Thyroid gland (tissue), 4 donors: Measurements from ENCODE around the gene RUSC2. TPM values are rescaled to one million over a fixed set of nuclear protein-coding genes. Genes with fewer than 3 reads are reported as not detected.
A peak's percentile ranks its signal among the peaks of the same experiment; 100 is the strongest.
"Not testable (repeated sequence)": the region's sequence is repeated elsewhere in the genome, so short reads cannot be mapped to it uniquely, and the experiment has no call there.

Source experiments
- DNase-seq, 2 donors: peaks; one replicate each; pipeline ENCODE4 v3.0.0-alpha.2; 2019
- H3K27ac ChIP-seq, 3 donors: fragments of 200-600 bp; sonication (generic); 1 replicate in 2 of 3; 2 replicates in 1 of 3; pipeline ENCODE4 v1.5.1; 2016 to 2019; ENCODE audit warnings: mild to moderate bottlenecking in 1 of 3, moderate library complexity in 1 of 3
- H3K27me3 ChIP-seq: fragments of 200-600 bp; sonication (generic); one replicate; pipeline ENCODE4 v1.5.1; 2019
- H3K36me3 ChIP-seq, 2 donors: fragments of 200-600 bp; sonication (generic); one replicate each; pipeline ENCODE4 v1.5.1; 2016 to 2019
- H3K4me1 ChIP-seq, 2 donors: fragments of 200-600 bp; sonication (generic); one replicate each; pipeline ENCODE4 v1.5.1; 2017 to 2019
- H3K4me3 ChIP-seq, 3 donors: fragments of 200-600 bp; sonication (generic); replicated peaks in 1 of 3; 1 replicate in 2 of 3; 2 replicates in 1 of 3; pipeline ENCODE4 v1.5.1; 2016; ENCODE audit warnings: mild to moderate bottlenecking in 1 of 3
- H3K9me3 ChIP-seq: fragments of 200-600 bp; sonication (generic); one replicate; pipeline ENCODE4 v1.5.1; 2017
- CTCF ChIP-seq, 6 experiments: fragments of 200-600 bp in 3 of 6; fragments of 450-650 bp in 3 of 6; sonication (generic) in 3 of 6; IDR thresholded peaks; one replicate each; pipeline ENCODE4 v1.5.1; 2016 to 2019; ENCODE audit warnings: antibody characterized with exemption in 6 of 6, mild to moderate bottlenecking in 2 of 6, inconsistent platforms in 1 of 6, moderate library complexity in 1 of 6
- POLR2A ChIP-seq, 2 donors: fragments of 450-650 bp; IDR thresholded peaks; one replicate each; pipeline ENCODE4 v1.6.1; 2017; ENCODE audit warnings: antibody characterized with exemption in 2 of 2, mild to moderate bottlenecking in 2 of 2, moderate library complexity in 1 of 2
- WGBS, 2 donors: methylation state at CpG; one replicate each; pipeline ENCODE4 v1.1.5; 2017; 5-methylcytosine and 5-hydroxymethylcytosine counted together
- intact Hi-C: fragments of 100-400 bp; cut with DNase I; formaldehyde crosslinking; loops from one replicate; pipeline ENCODE4 v1.15.1; 2023
- total RNA-seq, 4 donors: library from RNA; depleted of rRNA; stranded (reverse); fragments of >200 nt; gene quantifications; one replicate each; pipeline ENCODE4 v1.2.3, GENCODE V29; 2016

Gene RUSC2
- total RNA-seq, 4 donors from 2014 or later, result 15.2 to 28.2 (median 26.4) TPM

- H3K27ac ChIP-seq, H3K27me3 ChIP-seq, H3K4me1 ChIP-seq, H3K9me3 ChIP-seq, H3K36me3 ChIP-seq, H3K4me3 ChIP-seq: not testable (repeated sequence)
- peak; percentile 65 to 71 for DNase-seq
- intact Hi-C loops, result loop anchor here (5.0 to 10.0 kb wide), 2 partner anchors 360 to 573 kb away; partner anchors contain the start of gene ATOSB
- TF ChIP-seq CTCF (IDR thresholded peaks at IDR 0.05), result peak; percentile 44 to 94 (median 86)
- 22 to 29% methylated on average over 5 of the region's 5 CpGs for WGBS, 2 donors
Observed at GRCh38 chr9:35477211-35477855, 12.6 kb upstream of the RUSC2 start.

GRCh38 chr9:35478871-35479270 lies 11.0 kb upstream of the RUSC2 start:
- Histone ChIP-seq H3K9me3 (no peaks in the 10 kb centered on the region), H3K27ac (no peak overlapping the region), H3K4me1 (no peaks in the 10 kb centered on the region), H3K27me3 (no peaks in the 10 kb centered on the region), H3K4me3 (no peak overlapping the region), H3K36me3 (no peaks in the 10 kb centered on the region)
- intact Hi-C loops, result loop anchor here (5.0 to 10.0 kb wide), 2 partner anchors 362 to 574 kb away; partner anchors contain the start of gene ATOSB
- 81 to 92% methylated on average over 1 of the region's 1 CpG for WGBS, 2 donors
- TF ChIP-seq CTCF (IDR thresholded peaks at IDR 0.05) (no peak), POLR2A (IDR thresholded peaks at IDR 0.05) (no peak)
- no peak for DNase-seq

GRCh38 chr9:35481347-35481975 lies 8.4 kb upstream of the RUSC2 start:
- WGBS, 2 donors, result 80 to 87% methylated on average over 4 of the region's 4 CpGs
- Histone ChIP-seq H3K27me3 (no peaks in the 10 kb centered on the region), H3K36me3 (no peaks in the 10 kb centered on the region), H3K4me1 (no peaks in the 10 kb centered on the region), H3K9me3 (no peaks in the 10 kb centered on the region), H3K27ac (no peak overlapping the region), H3K4me3 (no peak overlapping the region)
- peak; percentile 37 to 40 for DNase-seq
- TF ChIP-seq POLR2A (IDR thresholded peaks at IDR 0.05), result no peak
- peak in 5 of 6 experiments; percentile 36 to 57 (median 48) for TF ChIP-seq CTCF (IDR thresholded peaks at IDR 0.05)
- intact Hi-C loops, result no loop called here

- no peaks in the 10 kb centered on the region for H3K36me3 ChIP-seq
- no peak for TF ChIP-seq CTCF (IDR thresholded peaks at IDR 0.05)
- no peak for TF ChIP-seq POLR2A (IDR thresholded peaks at IDR 0.05)
- no peak overlapping the region for H3K27ac ChIP-seq
- H3K27me3 ChIP-seq, result no peaks in the 10 kb centered on the region
- no peak overlapping the region for H3K4me3 ChIP-seq
- intact Hi-C loops, result no loop called here
- no peaks in the 10 kb centered on the region for H3K4me1 ChIP-seq
- H3K9me3 ChIP-seq, result no peaks in the 10 kb centered on the region
- no peak for DNase-seq
- 73 to 86% methylated on average over 3 of the region's 3 CpGs for whole genome bisulfite sequencing, 2 donors
Observed at GRCh38 chr9:35482071-35482470, 7.8 kb upstream of the RUSC2 start.

GRCh38 chr9:35484406-35484805 lies 5.5 kb upstream of the RUSC2 start:
- H3K36me3 ChIP-seq, result no peaks in the 10 kb centered on the region
- no peak for TF ChIP-seq CTCF (IDR thresholded peaks at IDR 0.05)
- no peak for TF ChIP-seq POLR2A (IDR thresholded peaks at IDR 0.05)
- H3K4me3 ChIP-seq, result no peak overlapping the region
- H3K4me1 ChIP-seq, result no peaks in the 10 kb centered on the region
- DNase-seq, result no peak
- WGBS, 2 donors, result 85 to 97% methylated on average over 3 of the region's 3 CpGs
- H3K27me3 ChIP-seq, result no peaks in the 10 kb centered on the region
- no peaks in the 10 kb centered on the region for H3K9me3 ChIP-seq
- H3K27ac ChIP-seq, result no peak overlapping the region
- intact Hi-C loops, result no loop called here
